Ishikawa (cell line): Measurements from ENCODE around the gene DZIP3.
A peak's percentile ranks its signal among the peaks of the same experiment; 100 is the strongest.

Experiments
- CEBPB ChIP-seq: IDR thresholded peaks from 2 replicates; pipeline ENCODE4 v1.6.1; 2012
- CREB1 ChIP-seq: IDR thresholded peaks from 2 replicates; pipeline ENCODE4 v1.6.1; 2012; ENCODE audit warnings: low read depth
- EGR1 ChIP-seq: IDR thresholded peaks from 2 replicates; pipeline ENCODE4 v1.6.1; 2012
- EP300 ChIP-seq: IDR thresholded peaks from 2 replicates; pipeline ENCODE4 v1.6.1; 2012; ENCODE audit warnings: borderline replicate concordance
- FOXM1 ChIP-seq: IDR thresholded peaks from 2 replicates; pipeline ENCODE4 v1.6.1; 2012; ENCODE audit warnings: low read depth, borderline replicate concordance
- NFIC ChIP-seq: IDR thresholded peaks from 2 replicates; pipeline ENCODE4 v1.6.1; 2012
- RAD21 ChIP-seq: IDR thresholded peaks from 2 replicates; pipeline ENCODE4 v1.6.1; 2012; ENCODE audit warnings: low read depth
- TAF1 ChIP-seq: IDR thresholded peaks from 2 replicates; pipeline ENCODE4 v1.6.1; 2012; ENCODE audit warnings: low read depth, mild to moderate bottlenecking
- TCF12 ChIP-seq: IDR thresholded peaks from 2 replicates; pipeline ENCODE4 v1.6.1; 2012; ENCODE audit warnings: low read depth
- TEAD4 ChIP-seq: IDR thresholded peaks from 2 replicates; pipeline ENCODE4 v1.6.1; 2012
- YY1 ChIP-seq: IDR thresholded peaks from 2 replicates; pipeline ENCODE4 v1.6.1; 2012; ENCODE audit warnings: low read depth
- ZBTB7A ChIP-seq: IDR thresholded peaks from 2 replicates; pipeline ENCODE4 v1.6.1; 2012; ENCODE audit warnings: low read depth
- TF ChIP-seq, protein P1 (sequence below): IDR thresholded peaks from 2 replicates; pipeline ENCODE4 v1.6.1; 2012
- TF ChIP-seq, protein P2 (sequence below): IDR thresholded peaks from 2 replicates; pipeline ENCODE4 v1.6.1; 2012
- TF ChIP-seq, protein P3 (sequence below): IDR thresholded peaks from 2 replicates; pipeline ENCODE4 v1.6.1; 2012; ENCODE audit warnings: low read depth, mild to moderate bottlenecking

DZIP3 gene

DNA sequence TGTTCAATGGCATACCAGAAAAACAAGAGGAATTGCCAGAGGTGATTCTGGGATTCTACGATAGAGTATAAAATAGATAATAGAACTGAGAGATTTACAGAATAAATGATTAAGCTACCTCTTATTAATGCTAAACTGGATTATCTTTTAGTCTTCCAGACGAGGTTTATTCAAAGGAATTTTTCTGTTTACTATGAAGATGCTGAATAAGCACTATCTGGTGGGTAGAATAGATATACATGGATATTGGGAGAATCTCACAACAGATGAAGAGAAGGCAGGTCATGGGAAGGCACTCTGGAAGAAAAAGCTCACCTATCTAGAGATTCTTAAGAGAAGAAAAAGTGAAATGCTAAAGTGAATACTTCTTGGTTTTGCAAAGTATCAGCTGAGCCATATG, 11.5 kb upstream of the DZIP3 start:
- TF ChIP-seq FOXM1 (no peak), TEAD4 (no peak), YY1 (no peak), EP300 (no peak), TCF12 (no peak), ZBTB7A (no peak), CREB1 (no peak), TAF1 (no peak), CEBPB (no peak), EGR1 (no peak), NFIC (no peak), RAD21 (no peak)
- TF ChIP-seq, protein P1, sequence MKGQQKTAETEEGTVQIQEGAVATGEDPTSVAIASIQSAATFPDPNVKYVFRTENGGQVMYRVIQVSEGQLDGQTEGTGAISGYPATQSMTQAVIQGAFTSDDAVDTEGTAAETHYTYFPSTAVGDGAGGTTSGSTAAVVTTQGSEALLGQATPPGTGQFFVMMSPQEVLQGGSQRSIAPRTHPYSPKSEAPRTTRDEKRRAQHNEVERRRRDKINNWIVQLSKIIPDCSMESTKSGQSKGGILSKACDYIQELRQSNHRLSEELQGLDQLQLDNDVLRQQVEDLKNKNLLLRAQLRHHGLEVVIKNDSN: no peak
- TF ChIP-seq, protein P2, sequence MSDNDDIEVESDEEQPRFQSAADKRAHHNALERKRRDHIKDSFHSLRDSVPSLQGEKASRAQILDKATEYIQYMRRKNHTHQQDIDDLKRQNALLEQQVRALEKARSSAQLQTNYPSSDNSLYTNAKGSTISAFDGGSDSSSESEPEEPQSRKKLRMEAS: no peak
- TF ChIP-seq, protein P3, sequence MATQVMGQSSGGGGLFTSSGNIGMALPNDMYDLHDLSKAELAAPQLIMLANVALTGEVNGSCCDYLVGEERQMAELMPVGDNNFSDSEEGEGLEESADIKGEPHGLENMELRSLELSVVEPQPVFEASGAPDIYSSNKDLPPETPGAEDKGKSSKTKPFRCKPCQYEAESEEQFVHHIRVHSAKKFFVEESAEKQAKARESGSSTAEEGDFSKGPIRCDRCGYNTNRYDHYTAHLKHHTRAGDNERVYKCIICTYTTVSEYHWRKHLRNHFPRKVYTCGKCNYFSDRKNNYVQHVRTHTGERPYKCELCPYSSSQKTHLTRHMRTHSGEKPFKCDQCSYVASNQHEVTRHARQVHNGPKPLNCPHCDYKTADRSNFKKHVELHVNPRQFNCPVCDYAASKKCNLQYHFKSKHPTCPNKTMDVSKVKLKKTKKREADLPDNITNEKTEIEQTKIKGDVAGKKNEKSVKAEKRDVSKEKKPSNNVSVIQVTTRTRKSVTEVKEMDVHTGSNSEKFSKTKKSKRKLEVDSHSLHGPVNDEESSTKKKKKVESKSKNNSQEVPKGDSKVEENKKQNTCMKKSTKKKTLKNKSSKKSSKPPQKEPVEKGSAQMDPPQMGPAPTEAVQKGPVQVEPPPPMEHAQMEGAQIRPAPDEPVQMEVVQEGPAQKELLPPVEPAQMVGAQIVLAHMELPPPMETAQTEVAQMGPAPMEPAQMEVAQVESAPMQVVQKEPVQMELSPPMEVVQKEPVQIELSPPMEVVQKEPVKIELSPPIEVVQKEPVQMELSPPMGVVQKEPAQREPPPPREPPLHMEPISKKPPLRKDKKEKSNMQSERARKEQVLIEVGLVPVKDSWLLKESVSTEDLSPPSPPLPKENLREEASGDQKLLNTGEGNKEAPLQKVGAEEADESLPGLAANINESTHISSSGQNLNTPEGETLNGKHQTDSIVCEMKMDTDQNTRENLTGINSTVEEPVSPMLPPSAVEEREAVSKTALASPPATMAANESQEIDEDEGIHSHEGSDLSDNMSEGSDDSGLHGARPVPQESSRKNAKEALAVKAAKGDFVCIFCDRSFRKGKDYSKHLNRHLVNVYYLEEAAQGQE: no peak

DNA sequence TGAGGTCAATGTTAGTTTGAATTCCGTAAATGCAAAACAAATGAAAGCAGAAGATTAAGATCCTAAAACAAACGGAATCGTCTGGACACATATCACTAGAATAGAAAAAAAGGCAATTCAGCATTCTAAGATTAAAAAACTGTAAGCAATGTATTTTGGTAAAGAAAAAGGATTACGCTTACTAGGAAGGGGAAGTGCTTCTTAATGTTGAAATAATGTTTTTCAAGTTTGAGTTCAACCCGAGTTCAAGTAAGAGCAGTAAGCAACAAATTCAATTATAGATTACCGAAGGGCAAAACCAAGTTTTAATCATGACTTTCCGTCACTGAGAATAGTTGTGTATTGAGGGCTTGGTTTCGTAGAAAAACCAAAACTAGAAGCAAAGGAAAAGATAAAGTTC, 921 bp upstream of the DZIP3 start:
- no peak for TF ChIP-seq TEAD4
- TF ChIP-seq TAF1: no peak
- TF ChIP-seq CREB1: no peak
- TF ChIP-seq, protein P1: no peak
- TF ChIP-seq, protein P2: no peak
- TF ChIP-seq ZBTB7A: no peak
- no peak for TF ChIP-seq EGR1
- no peak for TF ChIP-seq YY1
- TF ChIP-seq CEBPB: no peak
- TF ChIP-seq, protein P3: no peak

DNA sequence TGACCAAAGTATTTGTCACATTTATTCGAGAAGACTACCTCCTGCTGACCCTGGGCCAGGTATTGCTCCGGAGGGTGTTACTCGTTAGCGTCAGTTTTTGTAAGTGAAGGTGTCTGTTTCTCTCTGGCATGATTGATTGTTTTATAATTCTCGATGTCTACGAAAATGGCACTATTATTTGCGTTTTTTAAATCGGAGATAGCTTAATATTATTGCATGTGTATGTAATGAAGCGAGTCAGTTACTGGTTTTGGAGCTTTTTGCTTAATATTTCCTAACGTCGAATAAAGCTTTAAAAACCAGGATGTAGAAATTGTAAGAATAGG, 439 bp downstream of the DZIP3 start:
- TF ChIP-seq, protein P2: 0 out of 2 replicates have a peak, but pooled peaks have one; percentile 1
- TF ChIP-seq RAD21: no peak
- TF ChIP-seq CEBPB: no peak
- no peak for TF ChIP-seq FOXM1

DNA sequence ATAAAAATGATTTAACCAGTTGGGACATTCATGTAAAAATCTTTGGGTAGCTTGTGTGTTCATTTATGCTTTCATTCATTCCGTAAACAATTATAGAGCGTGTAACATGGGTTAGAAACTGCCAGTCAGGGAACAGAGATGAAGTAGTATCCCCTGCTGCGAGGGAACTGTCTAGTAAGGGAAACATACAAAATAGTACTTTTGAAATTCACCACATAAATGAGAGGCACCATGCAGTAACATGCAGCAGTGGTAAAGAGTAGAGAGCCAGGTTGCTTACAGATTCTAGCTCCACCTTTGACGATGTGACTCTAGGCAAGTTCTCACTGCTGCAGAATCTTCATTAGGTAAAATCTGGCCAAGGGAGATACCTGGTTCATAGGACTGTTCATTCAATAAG, 938 bp downstream of the DZIP3 start:
- TF ChIP-seq, protein P3: no peak
- TF ChIP-seq FOXM1 (no peak), YY1 (no peak), EGR1 (no peak), CEBPB (no peak), TCF12 (no peak), ZBTB7A (no peak), EP300 (no peak), NFIC (no peak), TEAD4 (no peak), CREB1 (no peak), TAF1 (no peak), RAD21 (no peak)
- TF ChIP-seq, protein P2: no peak
- TF ChIP-seq, protein P1: no peak
